NB4 (cell line): ENCODE results near the gene WSB1.

ENCODE experiments used
- CTCF ChIP-seq: IDR thresholded peaks from one replicate; pipeline ENCODE4 v1.5.1; 2012; ENCODE audit warnings: low read depth, low read length
- MYC ChIP-seq: IDR thresholded peaks from 2 replicates; pipeline ENCODE4 v1.6.1; 2011; ENCODE audit warnings: low read depth, low read length
- POLR2A ChIP-seq: IDR thresholded peaks from 2 replicates; pipeline ENCODE4 v1.6.1; 2011; ENCODE audit warnings: mild to moderate bottlenecking; ENCODE audit not compliant: insufficient read length; ENCODE audit errors: extremely low read depth

- TF ChIP-seq CTCF (no peak), POLR2A (no peak), MYC (no peak)
These were observed 50.2 kb downstream of the WSB1 start for GRCh38 chr17:27343977-27344607.
